PFSK-1 (cell line): ENCODE data around the gene NR3C2.

Experiments used
- FOXP2 ChIP-seq: optimal IDR thresholded peaks from 2 replicates; pipeline ENCODE3; 2011; ENCODE audit warnings: borderline replicate concordance, control low read depth, inconsistent platforms; ENCODE audit not compliant: insufficient read depth; ENCODE audit errors: extremely low read length, extremely low read depth
- POLR2AphosphoS5 ChIP-seq: IDR thresholded peaks from 2 replicates; pipeline ENCODE4 v1.6.1; 2012; ENCODE audit warnings: low read depth, mild to moderate bottlenecking, control low read depth, low read length, moderate library complexity
- REST ChIP-seq, 2 experiments: IDR thresholded peaks; 2 replicates each; pipeline versions ENCODE4 v1.6.1 to v1.8.0; 2011 to 2012; ENCODE audit warnings: low read depth in 2 of 2, low read length in 2 of 2, control low read depth in 1 of 2, inconsistent platforms in 1 of 2, mild to moderate bottlenecking in 1 of 2, moderate library complexity in 1 of 2; ENCODE audit not compliant: insufficient read depth in 1 of 2
- SIN3A ChIP-seq: IDR thresholded peaks from 2 replicates; pipeline ENCODE4 v1.6.1; 2012; ENCODE audit warnings: mild to moderate bottlenecking, low read length, moderate library complexity, borderline replicate concordance; ENCODE audit not compliant: insufficient read depth
- TAF1 ChIP-seq: IDR thresholded peaks from 2 replicates; pipeline ENCODE4 v1.6.1; 2012; ENCODE audit warnings: low read length, control low read depth, borderline replicate concordance; ENCODE audit not compliant: insufficient read depth

The NR3C2 gene

GRCh38 chr4:148359769-148360168 lies 82.4 kb downstream of the NR3C2 start:
- TF ChIP-seq SIN3A = no peak
- TF ChIP-seq REST (IDR thresholded peaks at IDR 0.05; ENCODE audit: insufficient read depth in 1 of 2, low read depth in 2 of 2, low read length in 2 of 2) = no peak
- no peak for TF ChIP-seq FOXP2
- no peak for TF ChIP-seq TAF1
- TF ChIP-seq POLR2AphosphoS5 = no peak

- TF ChIP-seq REST (IDR thresholded peaks at IDR 0.05; ENCODE audit: insufficient read depth in 1 of 2, low read depth in 2 of 2, low read length in 2 of 2) (no peak), TAF1 (no peak), FOXP2 (no peak), SIN3A (no peak), POLR2AphosphoS5 (no peak)
These were observed 86.6 kb downstream of the NR3C2 start for GRCh38 chr4:148355442-148356123.

- TF ChIP-seq FOXP2 (no peak), SIN3A (no peak)
These were observed 88.0 kb downstream of the NR3C2 start for GRCh38 chr4:148354186-148354585.

- no peak for TF ChIP-seq TAF1
- no peak for TF ChIP-seq REST (IDR thresholded peaks at IDR 0.05; ENCODE audit: insufficient read depth in 1 of 2, low read depth in 2 of 2, low read length in 2 of 2)
- no peak for TF ChIP-seq SIN3A
- no peak for TF ChIP-seq POLR2AphosphoS5
- no peak for TF ChIP-seq FOXP2
These were observed 88.6 kb downstream of the NR3C2 start for GRCh38 chr4:148353571-148353970.

GRCh38 chr4:148349153-148349552 lies 93.1 kb downstream of the NR3C2 start:
- no peak for TF ChIP-seq TAF1
- TF ChIP-seq REST (IDR thresholded peaks at IDR 0.05; ENCODE audit: insufficient read depth in 1 of 2, low read depth in 2 of 2, low read length in 2 of 2) = no peak
- TF ChIP-seq FOXP2 = no peak
- no peak for TF ChIP-seq SIN3A
- no peak for TF ChIP-seq POLR2AphosphoS5
